SK-N-SH (cell line): Measurements from ENCODE around the gene ZNF480. TPM values are rescaled to one million over a fixed set of nuclear protein-coding genes. Genes with fewer than 3 reads are reported as not detected.

Source experiments
- CTCF ChIA-PET: fragments of 300-600, 350-600 bp; formaldehyde crosslinking; extraction: SDS; loops from one replicate; lab custom pipeline; 2021; lab: Yijun Ruan, JAX
- POLR2A ChIA-PET: fragments of 350-600 bp; sonication (Branson Sonifier 250); formaldehyde crosslinking; extraction: SDS; loops from one replicate; lab custom pipeline; 2020; ENCODE audit warnings: antibody characterized with exemption, inconsistent platforms; lab: Yijun Ruan, JAX
- DNase-seq: peaks from one replicate; pipeline ENCODE4 v3.0.0; 2012
- H2AFZ ChIP-seq: fragments of 200-600 bp; sonication (generic); 2 replicates; pipeline ENCODE4 v1.8.1; 2016; ENCODE audit warnings: antibody characterized with exemption, mild to moderate bottlenecking, low read depth
- H3F3A ChIP-seq: fragments of 200-600 bp; sonication (generic); replicated peaks from 2 replicates; pipeline ENCODE3; 2016; ENCODE audit warnings: antibody characterized with exemption, mild to moderate bottlenecking; ENCODE audit not compliant: insufficient read depth
- H3K27ac ChIP-seq, 2 experiments: fragments of 200-500 bp in 1 of 2; fragments of 200-600 bp in 1 of 2; sonication (Bioruptor generic) in 1 of 2; sonication (generic), shearing (Covaris generic) in 1 of 2; 2 replicates each; pipeline versions ENCODE4 v1.5.1 to v1.6.1; 2014 to 2016; ENCODE audit warnings: low read depth in 2 of 2, inconsistent platforms in 1 of 2, low read length in 1 of 2, mild to moderate bottlenecking in 1 of 2, mixed read lengths in 1 of 2
- H3K27me3 ChIP-seq: fragments of 200-600 bp; sonication (generic), shearing (Covaris generic); 2 replicates; pipeline ENCODE4 v1.6.1; 2016; ENCODE audit warnings: mixed run types; ENCODE audit not compliant: insufficient read depth
- H3K36me3 ChIP-seq, 2 experiments: fragments of 200-500 bp in 1 of 2; fragments of 200-600 bp in 1 of 2; sonication (Bioruptor generic) in 1 of 2; sonication (generic) in 1 of 2; replicated peaks in 1 of 2; 2 replicates each; pipeline versions ENCODE3 to v1.5.1; 2014 to 2016; ENCODE audit warnings: low read length in 1 of 2, mild to moderate bottlenecking in 1 of 2; ENCODE audit not compliant: insufficient read depth in 2 of 2, control insufficient read depth in 1 of 2
- H3K4me1 ChIP-seq, 2 experiments: fragments of 200-500 bp in 1 of 2; fragments of 200-600 bp in 1 of 2; sonication (Bioruptor generic) in 1 of 2; sonication (generic), shearing (Covaris generic) in 1 of 2; 2 replicates each; pipeline versions ENCODE4 v1.5.1 to v1.6.1; 2014 to 2016; ENCODE audit warnings: low read depth in 1 of 2, low read length in 1 of 2, mixed run types in 1 of 2; ENCODE audit not compliant: insufficient read depth in 2 of 2, control insufficient read depth in 1 of 2
- H3K4me2 ChIP-seq: fragments of 200-600 bp; sonication (generic), shearing (Covaris generic); 2 replicates; pipeline ENCODE4 v1.6.1; 2017; ENCODE audit warnings: mixed run types
- H3K4me3 ChIP-seq, 2 experiments: fragments of 200-500 bp in 1 of 2; fragments of 200-600 bp in 1 of 2; sonication (Bioruptor generic) in 1 of 2; sonication (generic), shearing (Covaris generic) in 1 of 2; 2 replicates each; pipeline versions ENCODE4 v1.5.1 to v1.8.1; 2014 to 2016; ENCODE audit warnings: low read depth in 2 of 2, inconsistent platforms in 1 of 2, low read length in 1 of 2, mild to moderate bottlenecking in 1 of 2, mixed read lengths in 1 of 2, moderate library complexity in 1 of 2
- H3K79me2 ChIP-seq: fragments of 200-600 bp; sonication (generic); 2 replicates; pipeline ENCODE4 v1.8.1; 2017; ENCODE audit warnings: mild to moderate bottlenecking; ENCODE audit not compliant: insufficient read depth
- H3K9ac ChIP-seq: fragments of 200-600 bp; sonication (generic); 2 replicates; pipeline ENCODE4 v1.6.1; 2017; ENCODE audit warnings: mixed run types
- H3K9me2 ChIP-seq: fragments of 200-600 bp; sonication (generic); 2 replicates; pipeline ENCODE4 v1.6.1; 2017; ENCODE audit warnings: mixed run types
- H3K9me3 ChIP-seq: fragments of 200-600 bp; sonication (generic); 2 replicates; pipeline ENCODE4 v1.6.1; 2017; ENCODE audit warnings: mixed run types, mild to moderate bottlenecking, moderate library complexity
- H4K20me1 ChIP-seq: fragments of 200-600 bp; sonication (generic); 2 replicates; pipeline ENCODE4 v1.6.1; 2017; ENCODE audit warnings: mild to moderate bottlenecking, mixed run types; ENCODE audit not compliant: insufficient read depth
- CHD2 ChIP-seq: fragments of 150-350 bp; IDR thresholded peaks from 2 replicates; pipeline ENCODE4 v1.6.1; 2018; ENCODE audit warnings: low read length; ENCODE audit not compliant: partially characterized antibody
- CTCF ChIP-seq: fragments of 200-600 bp; sonication (generic); IDR thresholded peaks from 2 replicates; pipeline ENCODE4 v1.6.1; 2017; ENCODE audit warnings: antibody characterized with exemption, mild to moderate bottlenecking, moderate library complexity
- EP300 ChIP-seq, 2 experiments: IDR thresholded peaks; 2 replicates each; pipeline versions ENCODE4 v1.4.0 to v1.6.1; 2012; ENCODE audit warnings: borderline replicate concordance in 1 of 2, low read depth in 1 of 2, low read length in 1 of 2
- FOSL2 ChIP-seq: IDR thresholded peaks from 2 replicates; pipeline ENCODE4 v1.4.0; 2012; ENCODE audit warnings: low read depth, mild to moderate bottlenecking, moderate library complexity, borderline replicate concordance
- GABPA ChIP-seq: IDR thresholded peaks from 2 replicates; pipeline ENCODE4 v1.4.0; 2012; ENCODE audit warnings: low read depth, mild to moderate bottlenecking
- JUND ChIP-seq: IDR thresholded peaks from 2 replicates; pipeline ENCODE4 v1.4.0; 2012
- MXI1 ChIP-seq: IDR thresholded peaks from 2 replicates; pipeline ENCODE4 v1.6.1; 2012; ENCODE audit warnings: mild to moderate bottlenecking, low read depth, low read length, improper control_type of control experiment
- NRF1 ChIP-seq: IDR thresholded peaks from 2 replicates; pipeline ENCODE4 v1.6.1; 2012; ENCODE audit warnings: low read depth, mild to moderate bottlenecking, low read length
- RAD21 ChIP-seq: IDR thresholded peaks from 2 replicates; pipeline ENCODE4 v1.6.1; 2012; ENCODE audit warnings: mild to moderate bottlenecking, low read length
- SIN3A ChIP-seq: IDR thresholded peaks from 2 replicates; pipeline ENCODE4 v1.6.1; 2012; ENCODE audit warnings: low read depth, mild to moderate bottlenecking, low read length, moderate library complexity, borderline replicate concordance
- SMC3 ChIP-seq: IDR thresholded peaks from 2 replicates; pipeline ENCODE4 v1.6.1; 2012; ENCODE audit warnings: low read depth, low read length, improper control_type of control experiment
- YY1 ChIP-seq: IDR thresholded peaks from 2 replicates; pipeline ENCODE4 v1.4.0; 2012; ENCODE audit warnings: low read depth, mild to moderate bottlenecking
- WGBS: methylation state at CpG from one replicate; pipeline ENCODE4 v1.1.6; 2017; ENCODE audit warnings: low lambda C conversion rate; 5-methylcytosine and 5-hydroxymethylcytosine counted together
- polyA plus RNA-seq, 3 experiments: library from polyadenylated mRNA; depleted of rRNA; stranded (reverse); fragments of >200 nt; gene quantifications; 2 replicates each; pipeline ENCODE4 v1.2.3, GENCODE V29; 2012
- TF ChIP-seq, protein P1 (sequence below): IDR thresholded peaks from 2 replicates; pipeline ENCODE4 v1.6.1; 2012; ENCODE audit warnings: mild to moderate bottlenecking, low read depth, low read length, moderate library complexity

Gene ZNF480
- polyA plus RNA-seq, 1 of the 3 experiments (the other 2 are of a cell fraction): 10.9 TPM

- TF ChIP-seq FOSL2: no peak
- 0 out of 2 replicates have a peak, but pooled peaks have one; percentile 14 for TF ChIP-seq SIN3A
- no peak for TF ChIP-seq EP300 (IDR thresholded peaks at IDR 0.05; ENCODE audit: borderline replicate concordance in 1 of 2, low read depth in 1 of 2, low read length in 1 of 2)
- TF ChIP-seq, protein P1, sequence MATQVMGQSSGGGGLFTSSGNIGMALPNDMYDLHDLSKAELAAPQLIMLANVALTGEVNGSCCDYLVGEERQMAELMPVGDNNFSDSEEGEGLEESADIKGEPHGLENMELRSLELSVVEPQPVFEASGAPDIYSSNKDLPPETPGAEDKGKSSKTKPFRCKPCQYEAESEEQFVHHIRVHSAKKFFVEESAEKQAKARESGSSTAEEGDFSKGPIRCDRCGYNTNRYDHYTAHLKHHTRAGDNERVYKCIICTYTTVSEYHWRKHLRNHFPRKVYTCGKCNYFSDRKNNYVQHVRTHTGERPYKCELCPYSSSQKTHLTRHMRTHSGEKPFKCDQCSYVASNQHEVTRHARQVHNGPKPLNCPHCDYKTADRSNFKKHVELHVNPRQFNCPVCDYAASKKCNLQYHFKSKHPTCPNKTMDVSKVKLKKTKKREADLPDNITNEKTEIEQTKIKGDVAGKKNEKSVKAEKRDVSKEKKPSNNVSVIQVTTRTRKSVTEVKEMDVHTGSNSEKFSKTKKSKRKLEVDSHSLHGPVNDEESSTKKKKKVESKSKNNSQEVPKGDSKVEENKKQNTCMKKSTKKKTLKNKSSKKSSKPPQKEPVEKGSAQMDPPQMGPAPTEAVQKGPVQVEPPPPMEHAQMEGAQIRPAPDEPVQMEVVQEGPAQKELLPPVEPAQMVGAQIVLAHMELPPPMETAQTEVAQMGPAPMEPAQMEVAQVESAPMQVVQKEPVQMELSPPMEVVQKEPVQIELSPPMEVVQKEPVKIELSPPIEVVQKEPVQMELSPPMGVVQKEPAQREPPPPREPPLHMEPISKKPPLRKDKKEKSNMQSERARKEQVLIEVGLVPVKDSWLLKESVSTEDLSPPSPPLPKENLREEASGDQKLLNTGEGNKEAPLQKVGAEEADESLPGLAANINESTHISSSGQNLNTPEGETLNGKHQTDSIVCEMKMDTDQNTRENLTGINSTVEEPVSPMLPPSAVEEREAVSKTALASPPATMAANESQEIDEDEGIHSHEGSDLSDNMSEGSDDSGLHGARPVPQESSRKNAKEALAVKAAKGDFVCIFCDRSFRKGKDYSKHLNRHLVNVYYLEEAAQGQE: no peak
- no peak for TF ChIP-seq RAD21
- TF ChIP-seq JUND: no peak
- TF ChIP-seq YY1: no peak
- TF ChIP-seq MXI1: peak; percentile 73; the same call in 1 of the 2 replicates
- TF ChIP-seq GABPA: peak; percentile 63
- TF ChIP-seq, all 33 proteins: peak for 9
These were observed at the start of gene ZNF480 (continued) for GRCh38 chr19:52296773-52297600.

DNA sequence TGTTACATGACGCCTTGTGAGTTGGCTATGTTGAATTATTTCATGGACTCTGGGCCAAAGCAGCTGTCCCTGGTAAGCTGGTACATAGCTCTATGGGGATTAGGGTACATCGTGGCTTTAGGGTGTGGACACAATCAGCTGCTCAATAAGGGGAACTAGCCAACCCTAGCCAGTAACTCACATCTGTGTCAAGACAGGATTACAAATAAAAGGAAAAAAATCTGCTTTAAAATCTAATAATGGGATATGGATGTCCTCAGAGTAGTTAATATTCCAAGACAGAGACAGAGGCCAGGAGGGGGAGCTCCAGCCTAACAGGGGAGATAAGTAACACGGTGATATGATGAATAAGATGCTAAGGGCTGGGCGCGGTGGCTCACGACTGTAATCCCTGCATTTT, 48.7 kb upstream of the ZNF480 start:
- Histone ChIP-seq H3K9ac (no peak overlapping the region), H3K4me2 (no peak overlapping the region), H3K9me3 (no peaks in the 10 kb centered on the region), H3K4me1 (no peaks in the 10 kb centered on the region), H3K27me3 (no peaks in the 10 kb centered on the region), H3K9me2 (no peaks in the 10 kb centered on the region), H3K36me3 (no peaks in the 10 kb centered on the region), H3F3A (no peaks in the 10 kb centered on the region)
- ChIA-PET POLR2A (interaction anchor here (0.5 kb wide), 1 partner anchor 120 kb away, joined by 3 read pairs; no protein-coding TSS in a partner anchor), CTCF (interaction anchor here (0.7 to 1.2 kb wide), 2 partner anchors 11 to 17 kb away, joined by 3 to 5 read pairs; no protein-coding TSS in a partner anchor)
- no peak for TF ChIP-seq NRF1
- TF ChIP-seq JUND: no peak
- no peak for TF ChIP-seq EP300 (IDR thresholded peaks at IDR 0.05; ENCODE audit: borderline replicate concordance in 1 of 2, low read depth in 1 of 2, low read length in 1 of 2)
- peak; percentile 39; the same call in 1 of the 2 replicates for TF ChIP-seq CTCF
- no peak for TF ChIP-seq CHD2
- peak; percentile 40 for TF ChIP-seq SMC3
- TF ChIP-seq RAD21: peak; percentile 69
- TF ChIP-seq GABPA: no peak
- TF ChIP-seq, all 33 proteins: peak for 3
- no peak overlapping the region for H2AFZ ChIP-seq
- H3K4me3 ChIP-seq: no peak overlapping the region; a peak in 1 of 4 replicates
- 22% methylated on average over 6 of the region's 6 CpGs for WGBS
- H4K20me1 ChIP-seq: no peaks in the 10 kb centered on the region
- no peaks in the 10 kb centered on the region for H3K79me2 ChIP-seq
- peak; percentile 34 for DNase-seq
- no peak overlapping the region for H3K27ac ChIP-seq
